Hematopoietic multipotent progenitor cell treated with erythropoietin and hydrocortisone succinate and interleukin-3 and kit ligand, for 6 days (in vitro differentiated cells): ENCODE results near the gene CYP2E1.
"Not testable (repeated sequence)": the region's sequence is repeated elsewhere in the genome, so short reads cannot be mapped to it uniquely, and the experiment has no call there.

Experiments used
- DNase-seq: peaks from one replicate; pipeline ENCODE4 v3.0.0-alpha.2; 2015

CYP2E1 gene

DNA sequence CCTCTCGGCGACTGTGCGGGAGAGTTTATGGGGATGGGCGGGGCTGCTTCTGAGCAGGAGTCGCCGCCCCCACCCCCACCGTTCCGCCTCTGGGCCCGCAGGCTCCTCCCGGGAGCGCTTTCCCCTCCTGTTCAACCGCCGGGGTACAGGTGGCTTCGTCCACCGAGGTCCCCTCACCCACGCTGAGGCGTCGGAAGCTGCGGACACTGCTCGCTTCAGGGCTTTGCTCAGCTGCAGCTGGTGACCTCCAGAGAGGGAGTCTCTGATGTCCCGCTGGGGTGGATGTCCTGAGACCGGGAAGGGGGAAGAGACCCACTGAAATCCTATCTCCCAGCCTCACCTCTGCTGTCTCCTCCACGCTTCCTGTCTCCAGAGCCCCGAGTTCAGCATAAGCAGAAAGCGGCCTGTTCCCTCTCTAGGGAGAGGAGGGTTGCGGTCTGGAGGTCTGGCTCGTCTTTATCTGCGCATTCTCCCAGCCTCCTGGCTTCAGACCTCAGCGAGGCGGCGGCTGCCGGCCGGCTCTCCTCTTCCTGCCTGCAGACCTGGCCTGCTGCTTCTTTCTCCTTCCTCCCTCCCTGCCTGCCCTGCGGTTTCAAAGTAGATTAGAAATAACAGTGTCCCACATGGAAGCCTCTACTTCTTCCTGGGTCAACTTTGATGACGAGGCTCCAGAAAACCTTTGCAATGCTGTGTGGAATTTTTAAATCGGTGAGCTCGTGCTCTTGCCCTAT, 1.8 kb downstream of the CYP2E1 start:
- peak; percentile 68 for DNase-seq

DNA sequence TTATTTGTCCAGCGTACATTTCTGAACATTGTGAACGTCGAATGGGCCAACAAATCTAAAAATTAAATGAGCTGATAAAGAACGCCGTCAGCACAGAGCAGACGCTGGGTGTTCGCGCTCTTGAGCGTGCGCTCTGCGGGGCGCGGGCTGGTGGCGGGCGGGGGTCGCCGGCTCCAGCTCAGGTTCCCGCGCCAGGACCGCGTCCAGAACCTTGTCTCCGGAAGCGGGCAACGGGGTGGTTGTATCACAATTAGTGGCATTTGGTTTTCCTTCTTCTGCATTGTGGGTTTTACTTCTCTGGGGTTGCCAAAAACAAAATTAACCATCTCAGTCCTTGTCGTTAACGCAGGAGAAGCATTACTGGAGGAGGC, 2.4 kb downstream of the CYP2E1 start:
- DNase-seq: no peak

DNA sequence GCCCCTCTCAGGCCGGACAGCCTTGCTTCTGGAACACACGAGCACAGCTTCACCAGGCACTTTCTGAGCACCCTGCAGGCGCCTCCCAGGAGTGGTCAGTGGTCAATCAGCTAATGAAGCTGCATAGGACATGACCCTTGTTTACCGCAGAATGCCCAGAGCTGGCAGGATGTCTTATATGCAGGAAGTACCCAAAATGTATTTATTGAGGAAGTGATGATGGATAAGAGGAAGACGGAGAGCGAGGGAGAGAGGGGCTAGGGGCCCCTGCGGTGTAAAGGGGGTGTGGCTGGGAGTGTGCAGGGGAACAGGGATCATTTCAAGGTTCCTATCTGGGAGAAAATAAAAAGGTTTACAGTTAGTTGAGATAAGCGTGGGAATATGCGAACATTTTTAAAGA, 3.3 kb downstream of the CYP2E1 start:
- DNase-seq: no peak

DNA sequence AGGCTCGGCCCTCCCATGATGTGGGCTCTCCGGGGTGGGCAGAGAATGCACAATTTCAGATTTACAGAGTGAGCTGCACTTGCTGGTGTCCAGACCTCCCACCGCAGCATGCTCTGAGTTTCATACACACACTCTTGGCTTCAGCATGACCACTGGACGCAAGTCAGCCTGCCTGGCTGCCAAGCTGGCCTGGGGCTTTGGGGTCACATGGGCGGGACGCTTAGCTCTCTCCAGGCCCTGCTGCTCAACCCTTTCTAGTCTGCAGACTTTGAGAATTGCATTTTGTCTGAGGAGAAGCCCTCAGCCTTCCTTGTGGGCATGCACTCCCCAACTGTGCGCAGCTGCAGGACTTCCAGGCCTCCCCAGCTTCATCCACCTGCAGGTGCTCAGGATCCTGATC, 5.7 kb downstream of the CYP2E1 start:
- no peak for DNase-seq

DNA sequence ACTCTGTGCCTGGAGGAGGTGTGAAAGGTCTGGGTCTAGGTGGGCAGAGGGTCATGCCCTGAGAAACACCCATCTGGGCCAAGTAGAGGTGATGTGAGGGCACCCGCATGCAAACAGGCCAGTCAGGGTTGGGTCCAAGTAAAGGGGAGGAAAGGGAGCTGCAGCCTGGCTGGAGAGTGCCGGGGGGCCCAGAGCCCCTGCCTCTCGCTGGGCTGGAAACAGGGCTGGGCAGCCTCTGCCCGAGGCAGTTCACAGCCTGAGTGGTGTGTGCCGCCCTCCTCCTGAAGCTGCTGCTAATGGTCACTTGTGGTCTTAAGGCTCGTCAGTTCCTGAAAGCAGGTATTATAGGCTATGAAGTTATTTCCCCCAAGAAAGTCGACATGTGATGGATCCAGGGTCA, 7.3 kb downstream of the CYP2E1 start:
- no peak for DNase-seq

DNA sequence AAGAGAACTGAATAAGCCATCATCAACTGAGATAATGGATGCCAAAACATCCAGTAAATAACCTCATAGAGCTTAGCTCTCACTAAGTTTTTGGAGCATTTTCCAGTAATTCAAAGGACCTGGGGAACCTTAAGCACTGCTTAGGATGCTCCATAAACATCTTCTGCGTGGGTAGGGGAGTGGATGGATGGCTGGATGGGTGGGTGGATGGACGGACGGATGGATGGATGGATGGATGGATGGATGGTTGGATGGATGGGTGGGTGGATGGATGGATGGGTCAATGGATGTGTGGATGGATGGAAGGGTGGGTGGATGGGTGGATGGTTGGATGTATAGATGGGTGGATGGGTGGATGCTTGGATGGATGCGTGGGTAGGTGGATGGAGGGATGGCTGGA, 9.0 kb downstream of the CYP2E1 start:
- no peak for DNase-seq

DNA sequence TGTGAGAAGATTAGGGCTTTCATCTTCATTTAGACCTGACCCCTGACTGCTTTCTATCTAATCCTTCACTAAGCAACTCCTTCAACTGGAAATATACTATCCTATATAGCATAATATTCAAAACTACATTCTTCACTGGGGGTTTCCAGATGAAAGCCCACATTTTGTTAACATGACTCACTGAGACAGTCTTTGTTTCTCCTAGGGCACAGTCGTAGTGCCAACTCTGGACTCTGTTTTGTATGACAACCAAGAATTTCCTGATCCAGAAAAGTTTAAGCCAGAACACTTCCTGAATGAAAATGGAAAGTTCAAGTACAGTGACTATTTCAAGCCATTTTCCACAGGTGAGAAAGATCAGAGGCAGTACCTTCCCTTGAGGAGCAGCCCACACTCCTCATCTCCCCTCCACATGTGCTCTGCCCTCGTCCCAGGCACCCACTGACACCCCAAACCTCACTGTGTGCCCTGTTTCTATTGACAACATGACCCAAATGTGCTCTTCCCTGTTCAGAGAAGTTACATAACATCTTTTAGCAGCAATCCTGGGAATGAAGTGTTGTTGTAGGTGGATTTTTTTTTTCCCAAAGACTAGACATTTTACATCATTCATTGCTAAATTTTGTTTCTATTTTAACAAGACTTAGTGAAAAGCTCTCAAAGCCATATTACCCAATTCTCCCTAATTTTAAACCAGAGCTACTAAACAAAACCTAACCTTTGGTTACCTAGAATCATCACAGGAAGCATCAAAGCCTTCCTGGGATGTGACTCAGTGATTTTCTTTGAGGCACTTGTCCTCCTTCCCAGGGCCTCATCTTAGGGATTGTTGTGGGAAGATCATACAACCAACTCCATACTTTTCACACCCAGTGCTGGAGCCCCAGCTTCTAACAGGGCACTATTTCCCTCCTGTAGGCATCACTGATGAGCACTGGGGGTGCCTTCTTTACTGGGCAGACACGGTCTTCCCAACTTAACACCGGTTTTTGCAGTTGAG, 10.7 kb downstream of the CYP2E1 start:
- no peak for DNase-seq

DNA sequence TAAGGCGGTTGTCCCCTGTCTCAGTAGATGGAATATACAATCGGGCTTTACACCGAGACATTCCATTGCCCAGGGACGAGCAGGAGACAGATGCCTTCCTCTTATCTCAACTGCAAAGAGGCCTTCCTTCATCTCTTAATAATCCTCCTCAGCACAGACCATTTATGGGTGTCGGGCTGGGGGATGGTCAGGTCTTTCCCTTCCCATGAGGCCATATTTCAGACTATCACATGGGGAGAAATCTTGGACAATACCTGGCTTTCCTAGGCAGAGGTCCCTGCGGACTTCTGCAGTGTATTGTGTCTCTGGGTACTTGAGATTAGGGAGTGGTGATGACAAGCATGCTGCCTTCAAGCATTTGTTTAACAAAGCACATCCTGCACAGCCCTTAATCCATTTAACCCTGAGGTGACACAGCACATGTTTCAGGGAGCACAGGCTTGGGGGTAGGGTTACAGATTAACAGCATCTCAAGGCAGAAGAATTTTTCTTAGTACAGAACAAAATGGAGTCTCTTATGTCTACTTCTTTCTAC, 14.3 kb downstream of the CYP2E1 start:
- DNase-seq: not testable (repeated sequence)

DNA sequence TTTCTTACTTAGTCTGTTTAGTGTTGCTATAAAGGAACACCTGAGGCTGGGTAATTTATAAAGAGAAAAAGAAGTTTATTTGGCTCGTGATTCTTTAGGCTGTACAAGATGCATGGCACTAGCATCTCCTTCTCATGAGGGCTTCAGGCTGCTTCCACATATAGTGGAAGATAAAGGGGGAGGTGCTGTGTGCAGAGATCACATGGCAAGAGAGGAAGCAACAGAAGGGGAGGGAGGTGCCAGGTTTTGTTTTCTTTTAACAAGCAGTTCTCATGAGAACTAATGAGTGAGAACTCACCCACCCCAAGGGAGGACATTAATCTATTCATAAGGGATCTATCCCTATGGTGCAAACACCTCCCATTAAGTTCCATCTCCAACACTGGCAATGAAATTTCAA, 17.3 kb downstream of the CYP2E1 start:
- DNase-seq: no peak

DNA sequence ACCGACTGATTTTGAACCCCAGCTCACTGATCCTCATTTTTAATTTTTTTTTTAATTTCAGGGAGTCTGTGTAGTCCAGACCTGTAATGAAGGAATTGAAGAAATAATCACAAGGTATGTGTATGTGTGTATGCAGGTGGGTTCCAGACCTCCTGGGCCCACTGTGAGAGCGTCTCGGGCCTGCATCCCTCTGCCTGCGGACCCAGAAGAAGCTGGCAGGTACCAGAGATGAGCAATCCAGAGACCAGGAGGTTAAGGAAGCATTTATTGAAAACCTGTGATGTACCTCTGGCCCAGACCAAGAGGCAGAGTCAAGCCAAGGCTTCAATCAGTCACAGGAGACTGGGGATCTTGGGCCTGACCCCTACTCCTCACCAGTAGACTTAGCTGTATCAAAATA, 27.4 kb downstream of the CYP2E1 start:
- no peak for DNase-seq

DNA sequence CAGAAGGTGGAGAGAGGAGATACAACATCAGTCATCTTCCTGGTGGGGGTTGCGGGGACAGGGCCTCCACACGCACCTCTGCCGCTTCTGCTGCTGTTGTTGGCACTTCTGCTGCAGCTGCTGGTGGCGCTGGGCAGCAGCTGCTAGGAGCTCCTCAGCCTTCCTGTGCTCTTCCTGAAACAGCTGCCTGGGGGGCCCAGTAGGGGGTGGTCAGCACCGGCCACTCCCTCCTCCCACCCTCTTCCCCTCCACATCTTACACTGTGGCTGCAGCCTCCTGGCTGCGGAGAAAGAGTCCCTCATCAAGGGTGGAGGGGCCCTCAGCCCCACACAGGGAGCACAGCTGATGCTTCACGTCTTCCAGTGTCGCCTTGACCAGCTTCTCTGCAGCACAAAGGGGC, 28.4 kb downstream of the CYP2E1 start:
- no peak for DNase-seq

DNA sequence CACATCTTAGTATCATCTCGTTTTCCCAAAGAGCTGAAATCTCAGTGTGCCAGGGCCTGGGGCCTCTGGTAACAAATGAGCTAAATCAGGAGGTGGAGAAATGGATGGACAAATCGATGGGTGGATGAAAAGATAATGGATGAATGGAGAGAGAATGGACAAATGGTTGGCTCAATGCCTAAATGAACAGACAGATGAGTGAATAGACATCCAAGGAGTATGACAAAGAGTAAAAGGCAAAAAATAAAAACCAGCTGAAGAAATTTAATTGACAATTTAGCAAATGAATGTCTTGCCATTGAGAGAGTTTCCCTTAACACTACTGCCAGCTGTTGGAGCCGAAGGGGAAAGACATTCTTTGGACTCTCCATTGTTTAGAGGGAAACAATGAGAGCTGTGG, 30.2 kb downstream of the CYP2E1 start:
- no peak for DNase-seq

DNA sequence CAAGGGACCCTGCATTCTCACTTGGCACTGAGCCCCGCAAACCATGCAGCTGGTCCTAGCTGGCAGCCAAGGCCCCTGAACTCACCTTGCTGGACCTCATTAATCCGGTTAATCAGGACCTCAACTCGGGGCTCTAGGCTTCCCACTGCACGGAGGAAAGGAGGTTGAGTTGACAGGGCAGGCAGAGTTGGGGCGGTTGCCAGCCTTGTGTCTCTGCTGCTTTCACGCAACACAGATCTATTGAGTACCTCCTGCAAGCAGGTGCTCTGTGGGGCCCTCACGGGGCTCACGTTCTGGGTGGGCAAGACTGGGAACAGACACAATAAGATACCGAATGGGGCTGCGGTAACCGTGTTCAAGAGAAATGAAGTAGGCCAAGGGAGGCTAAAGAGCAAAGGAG, 32.1 kb downstream of the CYP2E1 start:
- no peak for DNase-seq

DNA sequence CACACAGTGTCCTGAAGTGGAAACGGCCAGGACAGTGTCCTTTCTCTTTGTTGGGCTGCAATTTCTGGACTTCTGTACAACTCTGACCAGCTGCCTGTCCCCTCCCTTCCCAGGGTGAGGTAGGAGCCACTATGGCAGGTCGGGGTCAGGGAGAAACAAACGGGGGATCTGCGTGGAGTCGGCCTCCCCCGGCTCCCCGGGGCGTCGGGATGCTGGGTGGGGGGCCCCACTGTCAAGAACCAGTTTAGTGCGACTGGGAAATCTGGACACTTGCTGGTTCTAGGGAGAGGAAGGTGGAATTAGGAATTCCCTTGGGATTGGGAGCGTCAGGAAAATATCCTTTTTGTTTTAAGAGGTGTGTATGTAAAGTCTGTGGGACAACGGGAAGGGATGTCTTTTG, 37.7 kb downstream of the CYP2E1 start:
- no peak for DNase-seq

DNA sequence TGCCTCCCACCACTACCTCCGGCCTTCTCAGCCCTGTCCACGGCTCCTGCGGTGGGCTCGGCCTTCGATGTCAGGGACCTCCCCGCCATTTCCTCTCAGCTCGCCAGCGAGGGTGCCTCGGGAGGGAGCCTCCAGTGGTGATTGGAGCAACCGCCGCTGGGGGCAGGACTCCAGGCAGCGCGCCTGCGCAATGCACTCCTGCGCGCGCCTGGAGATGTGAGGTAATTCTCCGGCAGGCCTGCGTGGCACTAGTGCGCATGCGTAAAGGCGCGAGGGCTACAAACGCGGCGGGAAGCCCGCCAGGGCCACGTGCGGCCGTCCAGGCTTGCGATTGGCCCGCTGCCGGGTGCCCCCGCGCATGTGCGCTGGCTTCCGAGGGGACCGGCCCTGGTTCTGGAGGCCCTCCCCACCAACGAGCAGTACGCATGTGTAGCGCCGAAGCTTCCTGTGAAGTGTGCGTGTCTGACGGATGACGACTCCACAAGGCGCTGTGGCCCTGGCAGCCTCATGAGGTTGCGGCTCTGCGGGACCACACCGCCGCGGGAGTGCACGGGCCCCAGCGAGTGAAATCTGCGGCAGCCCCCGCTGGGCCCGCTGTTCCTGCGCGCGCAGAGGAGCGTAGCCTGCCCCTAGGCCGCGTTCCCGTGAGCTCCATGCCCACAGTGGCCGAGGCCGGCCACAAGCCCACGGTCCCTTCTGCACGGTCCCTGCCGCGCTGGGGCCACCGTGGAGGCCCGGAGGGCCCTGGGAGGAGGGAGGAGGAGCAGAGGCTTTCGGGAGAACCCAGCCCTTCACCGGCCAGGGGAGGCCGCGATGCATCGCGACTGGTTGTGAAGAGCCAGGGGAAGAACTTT, 38.5 kb downstream of the CYP2E1 start, which contains the start of gene SYCE1:
TSS of gene SYCE1 (minus strand) at position 143 of the 854 bp plus-strand sequence. CDS start at position 89, 54 bp downstream.
- DNase-seq: peak; percentile 11

DNA sequence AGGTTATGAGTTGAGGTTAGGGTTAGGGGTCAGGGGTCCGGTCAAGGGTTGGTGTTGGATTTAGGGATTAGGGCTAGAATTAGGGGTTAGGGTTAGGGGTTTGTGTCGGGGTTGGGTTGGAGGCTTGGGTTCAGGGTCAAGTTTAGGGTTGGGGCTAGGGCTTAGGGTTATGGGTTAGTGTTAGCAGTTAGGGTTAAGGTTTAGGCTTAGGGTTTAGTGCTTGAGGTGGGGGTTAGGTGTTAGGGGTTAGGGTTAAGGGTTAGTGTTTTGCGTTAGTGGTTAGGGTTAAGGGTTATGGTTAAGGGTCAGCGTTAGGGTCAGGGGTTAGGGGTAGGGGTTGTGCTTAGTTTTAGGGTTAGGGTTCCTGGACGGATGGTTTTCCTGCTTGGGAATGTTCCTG, 40.0 kb downstream of the CYP2E1 start:
- no peak for DNase-seq

DNA sequence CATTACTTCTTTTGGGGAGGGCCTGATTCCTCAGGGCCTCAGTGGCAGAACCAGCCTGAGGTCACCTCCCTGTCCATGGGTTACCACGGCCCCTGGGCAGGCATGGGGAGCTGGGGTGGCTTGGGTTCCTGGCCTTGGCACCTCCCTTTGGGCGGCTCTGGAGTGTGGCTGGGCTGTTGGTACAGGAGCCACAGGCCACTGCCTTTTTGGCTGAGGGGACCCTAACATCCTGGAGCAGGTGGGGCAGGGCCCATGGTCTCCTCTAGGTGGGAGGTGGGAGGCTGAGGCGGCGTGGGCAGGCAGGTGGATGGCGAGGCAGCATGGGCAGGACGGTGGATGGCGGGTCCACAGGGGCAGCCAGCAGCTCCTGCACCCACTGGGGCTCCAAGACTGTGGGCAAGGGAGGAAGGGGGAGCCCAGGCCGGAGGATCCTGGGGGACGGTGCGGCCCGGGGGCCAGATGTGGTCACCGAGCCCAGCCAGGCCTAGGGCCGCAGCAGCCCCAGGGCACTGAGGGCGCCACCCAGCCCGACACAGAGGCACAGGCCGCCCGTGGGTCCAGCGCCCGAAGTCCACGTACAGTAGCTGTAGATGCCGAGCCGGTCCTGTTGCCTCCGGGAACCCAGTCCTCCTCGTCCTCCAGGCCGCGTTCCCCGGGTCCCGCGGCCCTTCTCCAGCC, 40.6 kb downstream of the CYP2E1 start:
- DNase-seq: no peak

DNA sequence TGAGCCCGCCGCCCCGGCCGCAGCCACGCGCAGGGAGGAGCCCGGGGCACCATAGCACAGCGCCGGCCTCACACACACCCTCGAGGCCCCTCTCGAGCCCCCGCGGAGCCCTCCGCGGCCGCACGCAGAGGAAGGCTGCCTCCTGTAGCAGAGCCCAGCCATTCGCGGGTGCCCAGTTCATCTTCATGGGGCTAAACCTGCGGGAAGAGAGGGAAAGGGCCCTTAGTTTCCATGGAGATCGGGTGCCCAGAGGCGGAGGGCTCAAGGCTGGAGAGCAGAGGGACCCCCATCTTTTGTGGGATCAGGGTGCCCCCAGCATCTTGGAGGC, 41.1 kb downstream of the CYP2E1 start:
- no peak for DNase-seq

DNA sequence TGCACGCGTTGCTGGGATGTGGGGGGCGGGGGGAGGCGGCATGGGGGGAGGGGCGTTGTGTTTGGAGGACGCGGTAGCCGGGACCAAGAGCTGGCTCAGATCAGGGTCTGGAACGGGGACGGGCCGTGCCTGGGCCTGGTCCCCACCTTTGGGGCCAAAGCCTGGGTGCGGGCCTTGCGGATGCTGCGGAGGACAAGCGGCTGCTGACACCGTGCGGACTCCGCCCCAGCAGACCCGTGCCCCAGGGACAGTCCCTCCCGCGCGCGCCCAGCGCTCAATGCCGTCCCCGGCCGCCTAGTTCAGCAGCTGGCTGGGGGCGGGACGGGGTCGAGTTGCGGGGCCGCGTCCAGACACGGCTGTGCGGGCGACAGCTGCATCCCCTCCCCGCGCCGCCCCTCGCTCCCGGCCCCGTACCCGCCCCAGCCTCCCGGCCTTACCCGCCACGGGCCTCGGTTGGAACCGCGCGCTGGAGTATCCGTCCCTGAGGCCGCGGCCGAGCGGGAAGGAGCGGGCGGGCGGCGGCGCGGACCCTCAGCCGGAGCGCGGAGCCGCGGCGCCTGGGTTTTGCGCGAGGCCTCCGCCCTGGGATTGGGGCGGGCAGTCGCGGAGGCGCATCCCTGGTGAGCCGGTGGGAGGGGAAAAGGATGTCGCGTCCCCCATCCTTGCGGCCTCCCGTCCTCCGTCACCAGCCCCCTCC, 41.8 kb downstream of the CYP2E1 start:
- not testable (repeated sequence) for DNase-seq

DNA sequence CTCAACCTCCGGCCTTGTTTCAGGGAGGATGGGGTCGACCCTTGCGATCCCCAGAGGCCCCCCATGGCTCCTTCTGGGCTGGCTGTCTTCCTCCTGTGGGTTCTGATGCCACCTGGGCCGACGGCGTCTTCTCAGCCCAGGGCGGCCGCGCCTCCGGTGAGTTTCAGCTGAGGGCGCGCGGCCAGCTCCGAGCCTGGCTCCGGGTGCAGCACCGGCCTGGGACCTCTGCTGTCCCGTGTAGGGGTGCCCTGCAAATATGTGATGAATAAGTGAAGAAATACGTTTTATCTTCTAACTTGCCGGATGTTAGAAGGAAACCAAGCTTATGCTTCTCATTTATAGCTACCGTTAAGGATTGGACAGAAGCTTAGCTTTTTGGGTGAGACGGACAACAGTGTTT, 42.6 kb downstream of the CYP2E1 start:
- DNase-seq: not testable (repeated sequence)

DNA sequence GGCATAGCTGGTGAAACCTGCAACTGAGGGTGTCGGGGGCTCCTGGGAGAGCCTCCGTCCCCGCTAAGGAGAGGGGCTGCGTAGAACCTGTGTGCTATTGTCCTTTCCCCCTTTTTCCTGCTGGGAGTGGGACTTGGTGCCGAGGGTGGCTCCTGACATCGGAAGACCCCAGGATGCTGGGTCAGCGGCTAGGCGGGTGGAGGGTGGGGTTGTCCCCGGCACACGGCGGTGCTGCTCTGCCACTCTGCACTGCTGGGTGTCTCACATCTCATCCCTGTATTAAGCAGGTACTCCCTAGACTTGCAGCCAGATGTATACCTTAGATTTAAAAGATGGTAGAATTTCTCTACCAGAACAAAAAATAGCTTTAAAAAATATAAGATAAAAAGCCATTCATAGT, 44.9 kb downstream of the CYP2E1 start:
- DNase-seq: not testable (repeated sequence)

DNA sequence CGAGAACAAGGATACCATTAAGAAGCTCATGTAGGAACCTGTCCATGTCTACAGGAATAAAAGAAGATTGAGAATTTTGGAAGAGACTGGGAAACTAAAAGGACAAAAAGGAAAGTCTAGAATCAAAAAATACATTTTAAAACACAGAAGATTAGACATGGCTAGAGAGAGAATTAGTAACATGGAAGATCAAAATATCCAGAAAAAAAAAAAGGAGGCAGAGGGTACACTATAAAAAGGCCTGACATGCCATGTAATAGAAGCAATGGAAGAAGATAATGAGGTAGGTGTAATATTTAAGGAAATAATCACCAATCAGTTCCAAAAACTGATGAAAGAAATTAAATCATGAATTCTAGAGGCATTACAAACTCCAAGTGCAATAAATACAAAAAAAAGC, 46.3 kb downstream of the CYP2E1 start:
- DNase-seq: not testable (repeated sequence)
